MCF 10A (cell line): ENCODE data around the gene SCUBE1. TPM values are rescaled to one million over a fixed set of nuclear protein-coding genes. Genes with fewer than 3 reads are reported as not detected.

ENCODE experiments used
- BruUV-seq: library from RNA; stranded (reverse); fragments of 400-500 nt; replicated peaks from 2 replicates; lab custom pipeline; 2021; lab: Mats Ljungman, UMichigan
- CTCF ChIA-PET: fragments of 300-600 bp; sonication (Branson Sonifier 250); formaldehyde crosslinking; extraction: SDS; loops from one replicate; lab custom pipeline; 2021; ENCODE audit warnings: antibody characterized with exemption, inconsistent platforms; lab: Yijun Ruan, JAX
- POLR2A ChIA-PET: fragments of 300-600, 350-650 bp; sonication (Branson Sonifier 250); formaldehyde crosslinking; extraction: SDS; loops from one replicate; lab custom pipeline; 2020; ENCODE audit warnings: antibody characterized with exemption, inconsistent platforms; lab: Yijun Ruan, JAX
- DNase-seq: peaks from one replicate; pipeline ENCODE4 v3.0.0-alpha.2; 2018; ENCODE audit not compliant: unreplicated experiment
- H3K27ac Mint-ChIP-seq: one replicate; pipeline ENCODE4 v1.8.0; 2022; ENCODE audit warnings: mild to moderate bottlenecking, low read depth, mixed read lengths; ENCODE audit not compliant: unreplicated experiment
- H3K27me3 Mint-ChIP-seq: one replicate; pipeline ENCODE4 v1.8.0; 2022; ENCODE audit warnings: mixed read lengths; ENCODE audit not compliant: insufficient read depth, unreplicated experiment
- H3K36me3 Mint-ChIP-seq: one replicate; pipeline ENCODE4 v1.8.0; 2022; ENCODE audit warnings: mild to moderate bottlenecking, moderate library complexity, mixed read lengths; ENCODE audit not compliant: insufficient read depth, unreplicated experiment
- H3K4me1 Mint-ChIP-seq: one replicate; pipeline ENCODE4 v1.8.0; 2022; ENCODE audit warnings: mixed read lengths; ENCODE audit not compliant: insufficient read depth, unreplicated experiment
- H3K4me3 Mint-ChIP-seq: one replicate; pipeline ENCODE4 v1.8.0; 2022; ENCODE audit warnings: mild to moderate bottlenecking, moderate library complexity, mixed read lengths; ENCODE audit not compliant: unreplicated experiment
- H3K9me3 Mint-ChIP-seq: one replicate; pipeline ENCODE4 v1.8.0; 2022; ENCODE audit warnings: mixed read lengths; ENCODE audit not compliant: unreplicated experiment
- CTCF ChIP-seq: fragments of 200-600 bp; IDR thresholded peaks from one replicate; pipeline ENCODE4 v1.8.0; 2022; ENCODE audit warnings: antibody characterized with exemption, mild to moderate bottlenecking; ENCODE audit not compliant: unreplicated experiment
- intact Hi-C: fragments of 100-400 bp; cut with micrococcal nuclease; formaldehyde crosslinking; loops from 2 replicates; pipeline ENCODE4 v1.14.1; 2022
- total RNA-seq: library from RNA; stranded (reverse); gene quantifications from 2 replicates; pipeline ENCODE4 v1.2.3, GENCODE V29; 2022

The SCUBE1 gene
- total RNA-seq, 1 experiment from 2014 or later: not detected

- H3K36me3 Mint-ChIP-seq: no peaks in the 10 kb centered on the region
- intact Hi-C loops: no loop called here
- no TSS peak for BruUV-seq
- H3K4me3 Mint-ChIP-seq: no peak overlapping the region
- no peaks in the 10 kb centered on the region for H3K4me1 Mint-ChIP-seq
- no peaks in the 10 kb centered on the region for H3K9me3 Mint-ChIP-seq
- ChIA-PET CTCF (interaction anchor here (0.6 to 0.7 kb wide), 2 partner anchors 21 to 171 kb away, joined by 3 read pairs; no protein-coding TSS in a partner anchor), POLR2A (no interaction called here)
- peaks cover 11% of the 10 kb centered on the region for H3K27me3 Mint-ChIP-seq
- no peak overlapping the region for H3K27ac Mint-ChIP-seq
- no peak for DNase-seq
- no peak for TF ChIP-seq CTCF
These were observed 126.4 kb downstream of the SCUBE1 start for GRCh38 chr22:43216738-43217137.

GRCh38 chr22:43213962-43214361 lies 129.2 kb downstream of the SCUBE1 start:
- H3K4me3 Mint-ChIP-seq: no peak overlapping the region
- no peaks in the 10 kb centered on the region for H3K36me3 Mint-ChIP-seq
- H3K27me3 Mint-ChIP-seq: peaks cover 11% of the 10 kb centered on the region
- POLR2A ChIA-PET: no interaction called here
- no peaks in the 10 kb centered on the region for H3K4me1 Mint-ChIP-seq
- no peaks in the 10 kb centered on the region for H3K9me3 Mint-ChIP-seq
- CTCF ChIA-PET: interaction anchor here (1.4 to 1.6 kb wide), 2 partner anchors 10 to 14 kb away, joined by 3 read pairs; no protein-coding TSS in a partner anchor
- TF ChIP-seq CTCF: no peak
- DNase-seq: no peak
- no TSS peak for BruUV-seq
- intact Hi-C loops: no loop called here
- no peak overlapping the region for H3K27ac Mint-ChIP-seq

GRCh38 chr22:43213051-43213450 lies 130.1 kb downstream of the SCUBE1 start:
- Mint-ChIP-seq H3K36me3 (no peaks in the 10 kb centered on the region), H3K27ac (no peak overlapping the region), H3K4me3 (no peak overlapping the region), H3K4me1 (no peaks in the 10 kb centered on the region), H3K9me3 (no peaks in the 10 kb centered on the region), H3K27me3 (peaks cover 11% of the 10 kb centered on the region)
- TF ChIP-seq CTCF: no peak
- ChIA-PET CTCF (interaction anchor here (1.4 to 1.6 kb wide), 2 partner anchors 11 to 15 kb away, joined by 3 read pairs; no protein-coding TSS in a partner anchor), POLR2A (interaction anchor here (0.9 kb wide), 1 partner anchor 1525 kb away, joined by 4 read pairs; no protein-coding TSS in a partner anchor)
- no peak for DNase-seq
- BruUV-seq: no TSS peak
- intact Hi-C loops: no loop called here

- ChIA-PET CTCF (interaction anchor here (1.4 to 1.6 kb wide), 2 partner anchors 12 to 16 kb away, joined by 3 read pairs; no protein-coding TSS in a partner anchor), POLR2A (interaction anchor here (0.9 kb wide), 1 partner anchor 1526 kb away, joined by 4 read pairs; no protein-coding TSS in a partner anchor)
- BruUV-seq: no TSS peak
These were observed 130.7 kb downstream of the SCUBE1 start for GRCh38 chr22:43212434-43212952.

More at GRCh38 chr22:43212434-43212952, 130.7 kb downstream of the SCUBE1 start:
- intact Hi-C loops: no loop called here
- DNase-seq: no peak
- no peaks in the 10 kb centered on the region for H3K4me1 Mint-ChIP-seq
- no peak for TF ChIP-seq CTCF
- no peak overlapping the region for H3K4me3 Mint-ChIP-seq
- H3K27ac Mint-ChIP-seq: no peak overlapping the region
- H3K9me3 Mint-ChIP-seq: no peaks in the 10 kb centered on the region
- no peaks in the 10 kb centered on the region for H3K36me3 Mint-ChIP-seq
- peaks cover 11% of the 10 kb centered on the region for H3K27me3 Mint-ChIP-seq
